ENCODE measurements around the gene OGFOD3. TPM values are rescaled to one million over a fixed set of nuclear protein-coding genes. Genes with fewer than 3 reads are reported as not detected.

OGFOD3 gene
- total and polyA plus RNA-seq, 2 donors from 2014 or later: 27.8 to 36.1 TPM

GRCh38 chr17:82392941-82393340, 25.4 kb downstream of the OGFOD3 start:
- peak in 2 of 5 donors; percentile 26 to 31 for DNase-seq
- Histone ChIP-seq H3K4me1 (ENCODE audit: control insufficient read depth in 2 of 3, insufficient read depth in 2 of 3, low read depth in 1 of 3, low read length in 3 of 3) (no peaks in the 10 kb centered on the region), H3K36me3 (ENCODE audit: control insufficient read depth in 2 of 3, insufficient read depth in 3 of 3, low read length in 3 of 3) (peaks cover 0 to 2% (median 0%) of the 10 kb centered on the region in 3 donors), H3K27me3 (ENCODE audit: control insufficient read depth, insufficient read depth, low read length) (no peaks in the 10 kb centered on the region), H3K9me3 (ENCODE audit: control insufficient read depth in 2 of 3, insufficient read depth in 1 of 3, low read length in 3 of 3) (no peaks in the 10 kb centered on the region), H3K9ac (ENCODE audit: low read length in 3 of 3) (no peak overlapping the region), H3K4me3 (ENCODE audit: low read length in 3 of 3) (no peak overlapping the region), H3K27ac (ENCODE audit: low read depth in 2 of 2, low read length in 2 of 2) (no peak overlapping the region)
- no peak for TF ChIP-seq CTCF (IDR thresholded peaks at IDR 0.05; ENCODE audit: borderline replicate concordance, extremely low read depth, insufficient read depth)
- no peak for FAIRE-seq
- intact Hi-C loops (cut with DNase I): no loop called here

- Histone ChIP-seq H3K9ac (ENCODE audit: low read length in 3 of 3) (no peak overlapping the region), H3K4me1 (ENCODE audit: control insufficient read depth in 2 of 3, insufficient read depth in 2 of 3, low read depth in 1 of 3, low read length in 3 of 3) (no peaks in the 10 kb centered on the region), H3K27me3 (ENCODE audit: control insufficient read depth, insufficient read depth, low read length) (no peaks in the 10 kb centered on the region), H3K27ac (ENCODE audit: low read depth in 2 of 2, low read length in 2 of 2) (no peak overlapping the region), H3K36me3 (ENCODE audit: control insufficient read depth in 2 of 3, insufficient read depth in 3 of 3, low read length in 3 of 3) (peaks cover 0 to 2% (median 0%) of the 10 kb centered on the region in 3 donors), H3K4me3 (ENCODE audit: low read length in 3 of 3) (no peak overlapping the region), H3K9me3 (ENCODE audit: control insufficient read depth in 2 of 3, insufficient read depth in 1 of 3, low read length in 3 of 3) (no peaks in the 10 kb centered on the region)
- TF ChIP-seq CTCF (IDR thresholded peaks at IDR 0.05; ENCODE audit: borderline replicate concordance, extremely low read depth, insufficient read depth): no peak
- DNase-seq (peak in 2 of 5 donors; percentile 12 to 59), FAIRE-seq (no peak)
- intact Hi-C loops (cut with DNase I): no loop called here
Observed at GRCh38 chr17:82392209-82392920, 26.0 kb downstream of the OGFOD3 start.

GRCh38 chr17:82391496-82392066, 26.8 kb downstream of the OGFOD3 start:
- FAIRE-seq (no peak), DNase-seq (peak in 1 of 5 donors; percentile 59)
- Histone ChIP-seq H3K9me3 (ENCODE audit: control insufficient read depth in 2 of 3, insufficient read depth in 1 of 3, low read length in 3 of 3) (no peaks in the 10 kb centered on the region), H3K4me3 (ENCODE audit: low read length in 3 of 3) (no peak overlapping the region), H3K27ac (ENCODE audit: low read depth in 2 of 2, low read length in 2 of 2) (no peak overlapping the region), H3K9ac (ENCODE audit: low read length in 3 of 3) (no peak overlapping the region), H3K36me3 (ENCODE audit: control insufficient read depth in 2 of 3, insufficient read depth in 3 of 3, low read length in 3 of 3) (peaks cover 0 to under 1% (median 0%) of the 10 kb centered on the region in 3 donors), H3K27me3 (ENCODE audit: control insufficient read depth, insufficient read depth, low read length) (no peaks in the 10 kb centered on the region), H3K4me1 (ENCODE audit: control insufficient read depth in 2 of 3, insufficient read depth in 2 of 3, low read depth in 1 of 3, low read length in 3 of 3) (no peaks in the 10 kb centered on the region)
- TF ChIP-seq CTCF (IDR thresholded peaks at IDR 0.05; ENCODE audit: borderline replicate concordance, extremely low read depth, insufficient read depth): no peak
- intact Hi-C loops (cut with DNase I): no loop called here
